GM23248 (cell line): ENCODE measurements around the gene SEPTIN10. TPM values are rescaled to one million over a fixed set of nuclear protein-coding genes. Genes with fewer than 3 reads are reported as not detected.
A peak's percentile ranks its signal among the peaks of the same experiment; 100 is the strongest.
"Not testable (repeated sequence)": the region's sequence is repeated elsewhere in the genome, so short reads cannot be mapped to it uniquely, and the experiment has no call there.

Experiments
- DNase-seq: peaks from one replicate; pipeline ENCODE4 v3.0.0-alpha.2; 2015
- H2AFZ ChIP-seq: fragments of 200-600 bp; sonication (generic); 2 replicates; pipeline ENCODE4 v1.6.1; 2016; ENCODE audit warnings: antibody characterized with exemption
- H3F3A ChIP-seq: fragments of 200-600 bp; sonication (generic); 2 replicates; pipeline ENCODE4 v1.6.1; 2016; ENCODE audit warnings: mild to moderate bottlenecking, antibody characterized with exemption, mixed run types; ENCODE audit not compliant: insufficient read depth
- H3K27ac ChIP-seq: fragments of 200-600 bp; sonication (generic); 2 replicates; pipeline ENCODE4 v1.5.1; 2016; ENCODE audit warnings: mild to moderate bottlenecking
- H3K27me3 ChIP-seq: fragments of 200-600 bp; sonication (generic); replicated peaks from 2 replicates; pipeline ENCODE4 v1.6.1; 2016; ENCODE audit warnings: mild to moderate bottlenecking; ENCODE audit not compliant: insufficient read depth
- H3K36me3 ChIP-seq: fragments of 200-600 bp; sonication (generic); 2 replicates; pipeline ENCODE4 v1.6.1; 2016; ENCODE audit warnings: low read depth, mild to moderate bottlenecking
- H3K4me1 ChIP-seq: fragments of 200-600 bp; sonication (generic); 2 replicates; pipeline ENCODE4 v1.6.1; 2016; ENCODE audit warnings: mild to moderate bottlenecking; ENCODE audit not compliant: insufficient read depth
- H3K4me2 ChIP-seq: fragments of 200-600 bp; sonication (generic); one replicate; pipeline ENCODE4 v1.6.1; 2016; ENCODE audit warnings: mild to moderate bottlenecking; ENCODE audit not compliant: unreplicated experiment
- H3K4me3 ChIP-seq: fragments of 200-600 bp; sonication (generic); 2 replicates; pipeline ENCODE4 v1.5.1; 2016; ENCODE audit warnings: mild to moderate bottlenecking
- H3K79me2 ChIP-seq: fragments of 200-600 bp; sonication (generic); 2 replicates; pipeline ENCODE4 v1.6.1; 2016; ENCODE audit warnings: mild to moderate bottlenecking; ENCODE audit not compliant: insufficient read depth
- H3K9ac ChIP-seq: fragments of 200-600 bp; sonication (generic); 2 replicates; pipeline ENCODE4 v1.6.1; 2016; ENCODE audit warnings: mild to moderate bottlenecking
- H3K9me2 ChIP-seq: fragments of 200-600 bp; sonication (generic); 2 replicates; pipeline ENCODE4 v1.6.1; 2016; ENCODE audit warnings: mixed run types, mild to moderate bottlenecking, moderate library complexity; ENCODE audit not compliant: insufficient read depth
- H3K9me3 ChIP-seq: fragments of 200-600 bp; sonication (generic); one replicate; pipeline ENCODE4 v1.6.1; 2017; ENCODE audit warnings: low read depth
- H4K20me1 ChIP-seq: fragments of 200-600 bp; sonication (generic); 2 replicates; pipeline ENCODE4 v1.6.0; 2016; ENCODE audit not compliant: insufficient read depth
- EZH2 ChIP-seq: fragments of 200-600 bp; sonication (generic); IDR thresholded peaks from 2 replicates; pipeline ENCODE4 v1.6.1; 2018; ENCODE audit warnings: antibody characterized with exemption, mild to moderate bottlenecking; ENCODE audit not compliant: insufficient read depth, poor library complexity, severe bottlenecking
- EZH2phosphoT487 ChIP-seq: fragments of 200-600 bp; sonication (generic); IDR thresholded peaks from 2 replicates; pipeline ENCODE4 v1.6.1; 2018; ENCODE audit warnings: antibody characterized with exemption, moderate library complexity, mild to moderate bottlenecking, low read depth; ENCODE audit not compliant: insufficient read depth
- WGBS, 2 experiments: methylation state at CpG; one replicate each; pipeline ENCODE4 v1.1.6; 2015 to 2017; ENCODE audit warnings: low lambda C conversion rate in 2 of 2, low coverage in 1 of 2; ENCODE audit errors: missing lambda C conversion rate in 2 of 2; 5-methylcytosine and 5-hydroxymethylcytosine counted together
- in situ Hi-C: fragments of 300-500 bp; cut with MboI; formaldehyde crosslinking; loops from 2 replicates; pipeline ENCODE4 v1.15.0; 2020
- polyA plus RNA-seq: library from polyadenylated mRNA; unstranded; fragments of >200 nt; fragmentation: Nextera tagmentation; extraction: Ambion mirVana; gene quantifications from 2 replicates; pipeline ENCODE4 v1.2.1, GENCODE V29; 2016
- total RNA-seq: library from RNA; depleted of rRNA; stranded (reverse); fragments of >200 nt; shearing (Covaris generic); gene quantifications from 2 replicates; pipeline ENCODE4 v1.2.3, GENCODE V29; 2014

SEPTIN10 gene
- total and polyA plus RNA-seq, 2 experiments from 2014 or later, result 142 to 152 TPM

- TF ChIP-seq EZH2 (no peak), EZH2phosphoT487 (no peak)
- Histone ChIP-seq H3F3A (peaks cover 20% of the 10 kb centered on the region; the same call in 1 of the 2 replicates), H3K4me3 (no peak overlapping the region), H3K4me2 (no peak overlapping the region), H3K4me1 (peaks cover 19% of the 10 kb centered on the region), H3K9me2 (no peaks in the 10 kb centered on the region), H3K36me3 (peaks cover 16% of the 10 kb centered on the region), H3K79me2 (no peaks in the 10 kb centered on the region), H3K27ac (no peak overlapping the region), H3K9me3 (no peaks in the 10 kb centered on the region), H3K9ac (no peak overlapping the region), H3K27me3 (no peaks in the 10 kb centered on the region), H2AFZ (no peak overlapping the region), H4K20me1 (no peaks in the 10 kb centered on the region)
- in situ Hi-C loops, result no loop called here
- 59 to 61% methylated on average over 8 of the region's 8 CpGs for WGBS, 2 experiments
- DNase-seq, result no peak
Observed at GRCh38 chr2:109538546-109538945, 75.2 kb downstream of the SEPTIN10 start.

GRCh38 chr2:109537565-109538222, 76.1 kb downstream of the SEPTIN10 start:
- Histone ChIP-seq H3K4me3 (no peak overlapping the region), H3K4me2 (no peak overlapping the region)
- DNase-seq, result peak; percentile 66

DNA sequence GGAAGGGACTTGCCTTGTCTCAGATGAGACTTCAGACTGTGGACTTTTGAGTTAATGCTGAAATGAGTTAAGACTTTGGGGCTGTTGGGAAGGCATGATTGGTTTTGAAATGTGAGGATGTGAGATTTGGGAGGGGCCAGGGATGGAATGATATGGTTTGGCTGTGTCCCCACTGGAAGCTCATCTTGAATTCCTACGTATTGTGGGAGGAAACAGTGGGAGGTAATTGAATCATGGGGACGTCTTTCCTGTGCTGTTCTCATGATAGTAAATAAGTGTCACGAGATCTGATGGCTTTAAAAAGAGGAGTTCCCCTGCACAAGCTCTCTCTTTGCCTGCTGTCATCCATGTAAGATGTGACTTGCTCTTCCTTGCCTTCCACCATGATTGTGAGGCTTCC, 77.2 kb downstream of the SEPTIN10 start:
- not testable (repeated sequence) for H3K4me2 ChIP-seq, H3K9ac ChIP-seq

More at GRCh38 chr2:109537565-109538222, 76.1 kb downstream of the SEPTIN10 start:
- no peak overlapping the region for H3K27ac ChIP-seq
- no peak overlapping the region for H3K9ac ChIP-seq
- peaks cover 19% of the 10 kb centered on the region for H3K4me1 ChIP-seq
- peaks cover 10% of the 10 kb centered on the region for H3K36me3 ChIP-seq
- no peaks in the 10 kb centered on the region for H3K9me3 ChIP-seq
- no peaks in the 10 kb centered on the region for H3K27me3 ChIP-seq
- H3K9me2 ChIP-seq, result no peaks in the 10 kb centered on the region
- no peaks in the 10 kb centered on the region for H3K79me2 ChIP-seq
- 79 to 80% methylated on average over 10 of the region's 10 CpGs for WGBS, 2 experiments
- H2AFZ ChIP-seq, result no peak overlapping the region
- peaks cover 20% of the 10 kb centered on the region; the same call in 1 of the 2 replicates for H3F3A ChIP-seq
- H4K20me1 ChIP-seq, result no peaks in the 10 kb centered on the region
- in situ Hi-C loops, result no loop called here
- no peak for TF ChIP-seq EZH2phosphoT487
- no peak for TF ChIP-seq EZH2

GRCh38 chr2:109535217-109535946, 78.4 kb downstream of the SEPTIN10 start:
- Histone ChIP-seq H3K9me2 (no peaks in the 10 kb centered on the region), H3K4me1 (peaks cover 19% of the 10 kb centered on the region), H3K4me2 (peak overlapping the region; percentile 0), H3K4me3 (no peak overlapping the region), H3K36me3 (no peaks in the 10 kb centered on the region), H3K27ac (no peak overlapping the region), H3K27me3 (peaks cover 3% of the 10 kb centered on the region), H4K20me1 (no peaks in the 10 kb centered on the region), H3K9me3 (no peaks in the 10 kb centered on the region), H3F3A (peaks cover 20% of the 10 kb centered on the region; the same call in 1 of the 2 replicates), H2AFZ (no peak overlapping the region), H3K9ac (no peak overlapping the region), H3K79me2 (no peaks in the 10 kb centered on the region)
- peak; percentile 52 for DNase-seq
- WGBS, 2 experiments, result 31% methylated on average over 6 of the region's 6 CpGs
- TF ChIP-seq EZH2, result no peak
- no peak for TF ChIP-seq EZH2phosphoT487
- in situ Hi-C loops, result no loop called here

More for the DNA sequence above, 77.2 kb downstream of the SEPTIN10 start:
- Histone ChIP-seq H3F3A (peaks cover 20% of the 10 kb centered on the region; the same call in 1 of the 2 replicates), H3K27ac (peak overlapping the region; percentile 31), H3K4me1 (peaks cover 19% of the 10 kb centered on the region)
- H3K9me3 ChIP-seq, in situ Hi-C loops, H3K9me2 ChIP-seq, H2AFZ ChIP-seq, H3K79me2 ChIP-seq, H3K27me3 ChIP-seq, H4K20me1 ChIP-seq, H3K4me3 ChIP-seq, H3K36me3 ChIP-seq: not testable (repeated sequence)
- WGBS, 2 experiments, result 11 to 21% methylated on average over 3 of the region's 3 CpGs
- DNase-seq, result peak; percentile 70
